ENCODE measurements around the gene HECW1.

- TF ChIP-seq POLR2A (IDR thresholded peaks at IDR 0.05) (no peak), CTCF (IDR thresholded peaks at IDR 0.05) (no peak)
Measured at GRCh38 chr7:43593010-43593409, 480.6 kb downstream of the HECW1 start.

All from lower leg skin (tissue), 3 donors.